HepG2 (cell line): ENCODE data around the gene RALY. TPM values are rescaled to one million over a fixed set of nuclear protein-coding genes. Genes with fewer than 3 reads are reported as not detected.

Experiments used
- ATAC-seq: fragments of 200-7000 bp; cut with Tn5 transposase; 3 replicates; pipeline ENCODE4 v1.9.1; 2020; ENCODE audit warnings: mild to moderate bottlenecking, moderate library complexity
- BruUV-seq: library from RNA; stranded (reverse); fragments of 400-500 nt; replicated peaks from 2 replicates; lab custom pipeline; 2021; lab: Mats Ljungman, UMichigan
- CTCF ChIA-PET: fragments of 300-600 bp; formaldehyde crosslinking; extraction: SDS; loops from one replicate; lab custom pipeline; 2021; ENCODE audit warnings: low total read pairs, inconsistent platforms, low intra/inter-chr PET ratio; lab: Yijun Ruan, JAX
- POLR2A ChIA-PET: fragments of 350-600 bp; sonication (Branson Sonifier 250); formaldehyde crosslinking; loops from one replicate; lab custom pipeline; 2020; ENCODE audit warnings: antibody characterized with exemption, inconsistent platforms; lab: Yijun Ruan, JAX
- DNase-seq: peaks from one replicate; pipeline ENCODE4 v3.0.0-alpha.2; 2015; ENCODE audit warnings: low spot score
- FAIRE-seq: peaks from 3 replicates; lab custom pipeline; 2011; peaks lifted over from hg19 to GRCh38; lab: Jason Lieb, UNC
- H2AFZ ChIP-seq: one replicate; pipeline ENCODE4 v1.6.1; 2011; ENCODE audit warnings: low read length, inconsistent platforms
- H3K27ac ChIP-seq: fragments of 300-600 bp; 3 replicates; pipeline ENCODE4 v1.8.0; 2011; ENCODE audit warnings: mixed run types, mild to moderate bottlenecking, mixed read lengths, low read length, inconsistent platforms; ENCODE audit not compliant: insufficient read depth; ENCODE audit errors: extremely low read length
- H3K27me3 ChIP-seq, 2 experiments: fragments of 200-600 bp in 1 of 2; 2 replicates in 1 of 2; 3 replicates in 1 of 2; pipeline versions ENCODE4 v1.6.0 to v1.8.0; 2011; ENCODE audit warnings: low read length in 2 of 2, mild to moderate bottlenecking in 2 of 2, moderate library complexity in 2 of 2, inconsistent platforms in 1 of 2; ENCODE audit not compliant: insufficient read depth in 2 of 2, control insufficient read depth in 1 of 2
- H3K36me3 ChIP-seq, 2 experiments: fragments of 200-600 bp in 1 of 2; replicated peaks in 1 of 2; 2 replicates in 1 of 2; 3 replicates in 1 of 2; pipeline versions ENCODE4 v1.5.1 to v1.8.0; 2011; ENCODE audit warnings: low read length in 2 of 2, inconsistent platforms in 1 of 2; ENCODE audit not compliant: insufficient read depth in 2 of 2, control insufficient read depth in 1 of 2
- H3K4me1 ChIP-seq: 2 replicates; pipeline ENCODE4 v1.5.1; 2012; ENCODE audit warnings: low read length, inconsistent platforms; ENCODE audit not compliant: insufficient read depth
- H3K4me2 ChIP-seq: 2 replicates; pipeline ENCODE4 v1.6.0; 2011; ENCODE audit warnings: low read depth, low read length, inconsistent platforms
- H3K4me3 ChIP-seq, 3 experiments: fragments of 200-600 bp in 1 of 3; sonication (generic), shearing (Covaris generic) in 1 of 3; replicated peaks in 1 of 3; 2 replicates each; pipeline ENCODE4 v1.5.1; 2011 to 2016; ENCODE audit warnings: low read length in 3 of 3, inconsistent platforms in 2 of 3, low read depth in 2 of 3, mild to moderate bottlenecking in 2 of 3, control low read depth in 1 of 3, mixed read lengths in 1 of 3; ENCODE audit not compliant: insufficient read depth in 1 of 3
- H3K79me2 ChIP-seq: one replicate; pipeline ENCODE4 v1.6.1; 2011; ENCODE audit warnings: low read length, inconsistent platforms; ENCODE audit not compliant: insufficient read depth
- H3K9ac ChIP-seq: 2 replicates; pipeline ENCODE4 v1.6.0; 2011; ENCODE audit warnings: mild to moderate bottlenecking, low read depth, low read length, inconsistent platforms; ENCODE audit not compliant: insufficient read depth
- H3K9me3 ChIP-seq: 2 replicates; pipeline ENCODE4 v1.5.1; 2012; ENCODE audit warnings: mild to moderate bottlenecking, low read length
- H4K20me1 ChIP-seq: 2 replicates; pipeline ENCODE4 v1.6.0; 2011; ENCODE audit warnings: inconsistent platforms, mild to moderate bottlenecking, low read length, moderate library complexity; ENCODE audit not compliant: insufficient read depth
- ATF7 ChIP-seq, 2 experiments: fragments of 450-650 bp in 1 of 2; sonication (generic) in 1 of 2; formaldehyde crosslinking in 1 of 2; IDR thresholded peaks; 2 replicates each; pipeline versions ENCODE4 v1.4.0 to v1.6.1; 2016 to 2020; ENCODE audit warnings: antibody characterized with exemption in 1 of 2, mild to moderate bottlenecking in 1 of 2, missing genetic modification reagents in 1 of 2
- E2F5 ChIP-seq: sonication (generic); formaldehyde crosslinking; conservative IDR thresholded peaks from 2 replicates; pipeline ENCODE4 v1.4.0; 2020; ENCODE audit warnings: missing genetic modification reagents
- GLI4 ChIP-seq: sonication (generic); formaldehyde crosslinking; IDR thresholded peaks from 2 replicates; pipeline ENCODE4 v1.5.1; 2020; ENCODE audit warnings: missing genetic modification reagents, mild to moderate bottlenecking, moderate library complexity, borderline replicate concordance
- KDM2A ChIP-seq: sonication (generic); formaldehyde crosslinking; IDR thresholded peaks from 2 replicates; pipeline ENCODE4 v1.4.0; 2020; ENCODE audit warnings: low read depth, missing genetic modification reagents, borderline replicate concordance
- MNT ChIP-seq: fragments of 450-650 bp; IDR thresholded peaks from 2 replicates; pipeline ENCODE4 v1.6.1; 2016
- NR2F1 ChIP-seq, 2 experiments: fragments of 450-650 bp in 1 of 2; formaldehyde crosslinking in 1 of 2; IDR thresholded peaks; 2 replicates each; pipeline versions ENCODE4 v1.5.0 to v1.6.1; 2016 to 2020; ENCODE audit warnings: mild to moderate bottlenecking in 1 of 2, missing compliant biosample characterization in 1 of 2, missing genetic modification reagents in 1 of 2, moderate library complexity in 1 of 2
- PRDM15 ChIP-seq: sonication (generic); formaldehyde crosslinking; IDR thresholded peaks from 2 replicates; pipeline ENCODE4 v1.4.0; 2020; ENCODE audit warnings: missing genetic modification reagents
- ZNF432 ChIP-seq: sonication (generic); formaldehyde crosslinking; IDR thresholded peaks from 2 replicates; pipeline ENCODE4 v1.5.0; 2020; ENCODE audit warnings: missing genetic modification reagents, mild to moderate bottlenecking, borderline replicate concordance
- ZNF546 ChIP-seq: sonication (generic); formaldehyde crosslinking; conservative IDR thresholded peaks from 2 replicates; pipeline ENCODE4 v1.8.1; 2023; ENCODE audit warnings: mild to moderate bottlenecking, missing genetic modification reagents
- ZNF550 ChIP-seq: sonication (generic); formaldehyde crosslinking; IDR thresholded peaks from 2 replicates; pipeline ENCODE4 v1.4.0; 2020; ENCODE audit warnings: mild to moderate bottlenecking, missing genetic modification reagents, borderline replicate concordance
- ZNF703 ChIP-seq: sonication (generic); formaldehyde crosslinking; IDR thresholded peaks from 2 replicates; pipeline ENCODE4 v1.5.1; 2020; ENCODE audit warnings: missing genetic modification reagents, mild to moderate bottlenecking, moderate library complexity, borderline replicate concordance
- WGBS: methylation state at CpG from one replicate; pipeline ENCODE4 v1.1.6; 2017; ENCODE audit warnings: low lambda C conversion rate; 5-methylcytosine and 5-hydroxymethylcytosine counted together
- in situ Hi-C: cut with HindIII; loops from 2 replicates; pipeline ENCODE4 v1.10.0; 2017; ENCODE audit warnings: low pct_unique_long_range_greater_than_20kb; ENCODE audit not compliant: extremely low pct_ligation_motif_present
- intact Hi-C: fragments of 100-400 bp; cut with micrococcal nuclease; formaldehyde crosslinking; loops from one replicate; pipeline ENCODE4 v1.10.0; 2022; ENCODE audit not compliant: unreplicated experiment
- polyA plus RNA-seq, 8 experiments: library from polyadenylated mRNA; depleted of rRNA in 3 of 8; stranded (reverse) in 7 of 8; unstranded in 1 of 8; fragments of >200 nt; fragmentation: Illumina TruSeq in 4 of 8; extraction: Trizol in 4 of 8; gene quantifications; 2 replicates each; pipeline versions ENCODE4 v1.2.1 to v1.2.3, GENCODE V29; 2011 to 2016; ENCODE audit warnings: low read depth in 4 of 8, missing spikeins in 1 of 8, mixed read lengths in 1 of 8; ENCODE audit not compliant: insufficient read depth in 1 of 8
- total RNA-seq, 5 experiments: library from RNA; depleted of rRNA; stranded (reverse); fragments of >200 nt; fragmentation: Illumina TruSeq; extraction: Trizol; gene quantifications; 2 replicates each; pipeline ENCODE4 v1.2.3, GENCODE V29; 2016; ENCODE audit warnings: low read depth in 1 of 5
- TF ChIP-seq, protein P1 (sequence below): sonication (generic); formaldehyde crosslinking; IDR thresholded peaks from 2 replicates; pipeline ENCODE4 v1.9.0; 2021; ENCODE audit warnings: missing genetic modification reagents, borderline replicate concordance

RALY gene
- total and polyA plus RNA-seq, 2 of the 13 experiments (the other 11 are each of a cell fraction or from before 2014, with no cell fraction given) = 178 to 186 TPM

- DNase-seq = no peak
- Histone ChIP-seq H3K9ac (no peak overlapping the region), H3K79me2 (no peaks in the 10 kb centered on the region), H2AFZ (no peak overlapping the region), H3K4me1 (no peaks in the 10 kb centered on the region), H3K4me2 (no peak overlapping the region), H3K36me3 (no peaks in the 10 kb centered on the region), H3K4me3 (no peak overlapping the region), H3K27ac (no peak overlapping the region), H4K20me1 (no peaks in the 10 kb centered on the region), H3K9me3 (no peaks in the 10 kb centered on the region), H3K27me3 (peaks cover 3 to 51% of the 10 kb centered on the region in 2 experiments; a peak in 4 of 5 replicates)
- POLR2A ChIA-PET = interaction anchor here (1.0 kb wide), 1 partner anchor 26 kb away, joined by 6 read pairs; the partner anchor contains the start of gene RALY
- no peak for ATAC-seq
- WGBS = 40% methylated on average over 8 of the region's 8 CpGs
- CTCF ChIA-PET = no interaction called here
- no peak for FAIRE-seq
- in situ Hi-C loops (no loop called here), intact Hi-C loops (no loop called here)
- BruUV-seq = no TSS peak
- TF ChIP-seq NR2F1 (CRISPR knock-in tag; IDR thresholded peaks at IDR 0.05) (no peak), MNT (no peak), E2F5 (CRISPR knock-in tag) (no peak), KDM2A (CRISPR knock-in tag) (no peak), GLI4 (CRISPR knock-in tag) (no peak), PRDM15 (CRISPR knock-in tag) (no peak), ZNF550 (no peak), ATF7 (IDR thresholded peaks at IDR 0.05) (no peak), ATF7 (CRISPR knock-in tag; IDR thresholded peaks at IDR 0.05) (no peak), ZNF546 (no peak), ZNF432 (no peak), ZNF703 (CRISPR knock-in tag) (no peak)
- TF ChIP-seq, protein P1, sequence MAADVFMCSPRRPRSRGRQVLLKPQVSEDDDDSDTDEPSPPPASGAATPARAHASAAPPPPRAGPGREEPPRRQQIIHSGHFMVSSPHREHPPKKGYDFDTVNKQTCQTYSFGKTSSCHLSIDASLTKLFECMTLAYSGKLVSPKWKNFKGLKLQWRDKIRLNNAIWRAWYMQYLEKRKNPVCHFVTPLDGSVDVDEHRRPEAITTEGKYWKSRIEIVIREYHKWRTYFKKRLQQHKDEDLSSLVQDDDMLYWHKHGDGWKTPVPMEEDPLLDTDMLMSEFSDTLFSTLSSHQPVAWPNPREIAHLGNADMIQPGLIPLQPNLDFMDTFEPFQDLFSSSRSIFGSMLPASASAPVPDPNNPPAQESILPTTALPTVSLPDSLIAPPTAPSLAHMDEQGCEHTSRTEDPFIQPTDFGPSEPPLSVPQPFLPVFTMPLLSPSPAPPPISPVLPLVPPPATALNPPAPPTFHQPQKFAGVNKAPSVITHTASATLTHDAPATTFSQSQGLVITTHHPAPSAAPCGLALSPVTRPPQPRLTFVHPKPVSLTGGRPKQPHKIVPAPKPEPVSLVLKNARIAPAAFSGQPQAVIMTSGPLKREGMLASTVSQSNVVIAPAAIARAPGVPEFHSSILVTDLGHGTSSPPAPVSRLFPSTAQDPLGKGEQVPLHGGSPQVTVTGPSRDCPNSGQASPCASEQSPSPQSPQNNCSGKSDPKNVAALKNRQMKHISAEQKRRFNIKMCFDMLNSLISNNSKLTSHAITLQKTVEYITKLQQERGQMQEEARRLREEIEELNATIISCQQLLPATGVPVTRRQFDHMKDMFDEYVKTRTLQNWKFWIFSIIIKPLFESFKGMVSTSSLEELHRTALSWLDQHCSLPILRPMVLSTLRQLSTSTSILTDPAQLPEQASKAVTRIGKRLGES (CRISPR knock-in tag) = no peak
These were observed 26.6 kb upstream of the RALY start for GRCh38 chr20:33967126-33967525.
